ENCODE measurements around the gene TM7SF3.

TM7SF3 gene

GRCh38 chr12:26953447-26953846 lies 60.7 kb downstream of the TM7SF3 start:
- no peak for FAIRE-seq
- no peak for TF ChIP-seq CTCF (IDR thresholded peaks at IDR 0.05; ENCODE audit: insufficient read depth, missing control alignments)
- DNase-seq (ENCODE audit: insufficient read length, low spot score) = no peak

GRCh38 chr12:26948309-26948708 lies 65.9 kb downstream of the TM7SF3 start:
- TF ChIP-seq CTCF (IDR thresholded peaks at IDR 0.05; ENCODE audit: insufficient read depth, missing control alignments) = no peak
- DNase-seq (ENCODE audit: insufficient read length, low spot score) (no peak), FAIRE-seq (no peak)

GRCh38 chr12:26941215-26941594 lies 73.0 kb downstream of the TM7SF3 start:
- TF ChIP-seq CTCF (IDR thresholded peaks at IDR 0.05; ENCODE audit: insufficient read depth, missing control alignments) = no peak
- DNase-seq (ENCODE audit: insufficient read length, low spot score) = no peak
- FAIRE-seq = no peak

- DNase-seq (ENCODE audit: insufficient read length, low spot score) (no peak), FAIRE-seq (no peak)
- no peak for TF ChIP-seq CTCF (IDR thresholded peaks at IDR 0.05; ENCODE audit: insufficient read depth, missing control alignments)
These were observed 73.5 kb downstream of the TM7SF3 start for GRCh38 chr12:26940516-26941214.

- TF ChIP-seq CTCF (IDR thresholded peaks at IDR 0.05; ENCODE audit: insufficient read depth, missing control alignments) = no peak
- DNase-seq (ENCODE audit: insufficient read length, low spot score) = no peak
- no peak for FAIRE-seq
These were observed 74.2 kb downstream of the TM7SF3 start for GRCh38 chr12:26939953-26940352.

- DNase-seq (ENCODE audit: insufficient read length, low spot score) (no peak), FAIRE-seq (no peak)
- TF ChIP-seq CTCF (IDR thresholded peaks at IDR 0.05; ENCODE audit: insufficient read depth, missing control alignments) = no peak
These were observed 74.9 kb downstream of the TM7SF3 start for GRCh38 chr12:26939192-26939832.

- DNase-seq (ENCODE audit: insufficient read length, low spot score) (no peak), FAIRE-seq (no peak)
- TF ChIP-seq CTCF (IDR thresholded peaks at IDR 0.05; ENCODE audit: insufficient read depth, missing control alignments) = no peak
These were observed 75.5 kb downstream of the TM7SF3 start for GRCh38 chr12:26938701-26939062.
